LNCaP clone FGC (cell line): ENCODE measurements around the gene ZNF316.
A peak's percentile ranks its signal among the peaks of the same experiment; 100 is the strongest.

ENCODE experiments used
- DNase-seq: peaks from one replicate; pipeline ENCODE4 v3.0.0-alpha.2; 2011; ENCODE audit warnings: low read depth
- H3K4me3 ChIP-seq: 2 replicates; pipeline ENCODE4 v1.5.1; 2011; ENCODE audit warnings: mild to moderate bottlenecking, low read depth, low read length, control low read depth
- CTCF ChIP-seq: IDR thresholded peaks from 2 replicates; pipeline ENCODE4 v1.5.1; 2012; ENCODE audit warnings: mild to moderate bottlenecking; ENCODE audit not compliant: control insufficient read depth, insufficient read depth; ENCODE audit errors: extremely low read depth

ZNF316 gene

GRCh38 chr7:6636741-6637543 is at the start of gene ZNF316:
ZNF316 (plus strand) TSS chr7:6637318; CDS start chr7:6642410, 5,092 bp downstream.
- no peak for DNase-seq
- TF ChIP-seq CTCF = no peak
- peak within 1 kb of the TSS; percentile 72 for H3K4me3 ChIP-seq

GRCh38 chr7:6588566-6588965 is 48.6 kb upstream of the ZNF316 start:
- DNase-seq = peak; percentile 15
- TF ChIP-seq CTCF = no peak
- H3K4me3 ChIP-seq = no peak overlapping the region

GRCh38 chr7:6589151-6589828 is 47.8 kb upstream of the ZNF316 start:
- H3K4me3 ChIP-seq = peak overlapping the region; percentile 22; the same call in 1 of the 2 replicates
- no peak for DNase-seq
- TF ChIP-seq CTCF = no peak

- no peak for DNase-seq
- TF ChIP-seq CTCF = peak; percentile 96
- H3K4me3 ChIP-seq = peak within 1 kb of the TSS; percentile 84
These were observed 47.1 kb upstream of the ZNF316 start, which contains the start of gene INTS15 for GRCh38 chr7:6589829-6590644. INTS15 (plus strand) TSS chr7:6590021; CDS start chr7:6590284, 263 bp downstream.

- peak overlapping the region; percentile 84 for H3K4me3 ChIP-seq
- no peak for TF ChIP-seq CTCF
- DNase-seq = no peak
These were observed 46.4 kb upstream of the ZNF316 start for GRCh38 chr7:6590645-6591110.

GRCh38 chr7:6600093-6600492 is 37.0 kb upstream of the ZNF316 start:
- no peak for DNase-seq
- H3K4me3 ChIP-seq = no peak overlapping the region
- no peak for TF ChIP-seq CTCF
